CD4-positive, alpha-beta T cell treated with Interleukin-17A for 4 hours (primary cell): ENCODE data around the gene RPL18.
"Not testable (repeated sequence)": the region's sequence is repeated elsewhere in the genome, so short reads cannot be mapped to it uniquely, and the experiment has no call there.

ENCODE experiments used
- DNase-seq: peaks from one replicate; pipeline ENCODE4 v3.0.0-alpha.2; 2020; ENCODE audit warnings: mixed read lengths

Gene RPL18

GRCh38 chr19:48644355-48644754, 25.4 kb upstream of the RPL18 start:
- DNase-seq, result no peak

GRCh38 chr19:48642862-48643261, 23.9 kb upstream of the RPL18 start:
- DNase-seq, result no peak

- DNase-seq, result no peak
Observed at GRCh38 chr19:48641850-48642249, 22.9 kb upstream of the RPL18 start.

- DNase-seq, result peak; percentile 39
Observed at GRCh38 chr19:48639483-48640375, 20.8 kb upstream of the RPL18 start.

DNA sequence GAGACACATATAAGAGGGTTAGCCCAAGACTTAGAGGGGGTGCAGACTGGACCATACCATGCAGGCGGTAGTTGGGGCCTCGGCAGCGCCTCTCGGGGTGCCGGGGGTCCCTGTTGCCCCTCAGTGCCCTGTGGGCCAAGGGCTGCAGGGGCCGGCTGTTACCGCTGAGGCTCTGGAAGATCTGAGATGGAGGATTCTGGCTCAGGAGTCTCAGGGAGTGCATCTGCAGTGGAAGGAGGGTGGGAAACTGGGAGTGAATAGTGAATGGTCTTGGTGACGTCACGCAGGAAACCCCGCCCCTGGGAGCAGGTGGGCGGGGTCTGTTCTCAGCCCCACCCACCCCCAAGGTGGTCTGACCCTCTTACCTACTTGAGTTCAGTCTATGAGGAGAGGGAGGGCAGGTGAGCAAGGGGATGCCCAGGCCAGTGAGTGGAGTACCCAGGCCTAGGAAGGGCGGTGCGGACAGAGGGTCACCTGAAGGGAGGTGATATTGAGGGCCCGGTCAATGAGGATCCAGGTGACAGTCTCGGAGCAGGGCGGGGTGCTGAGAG, 19.9 kb upstream of the RPL18 start:
- DNase-seq, result peak; percentile 11

DNA sequence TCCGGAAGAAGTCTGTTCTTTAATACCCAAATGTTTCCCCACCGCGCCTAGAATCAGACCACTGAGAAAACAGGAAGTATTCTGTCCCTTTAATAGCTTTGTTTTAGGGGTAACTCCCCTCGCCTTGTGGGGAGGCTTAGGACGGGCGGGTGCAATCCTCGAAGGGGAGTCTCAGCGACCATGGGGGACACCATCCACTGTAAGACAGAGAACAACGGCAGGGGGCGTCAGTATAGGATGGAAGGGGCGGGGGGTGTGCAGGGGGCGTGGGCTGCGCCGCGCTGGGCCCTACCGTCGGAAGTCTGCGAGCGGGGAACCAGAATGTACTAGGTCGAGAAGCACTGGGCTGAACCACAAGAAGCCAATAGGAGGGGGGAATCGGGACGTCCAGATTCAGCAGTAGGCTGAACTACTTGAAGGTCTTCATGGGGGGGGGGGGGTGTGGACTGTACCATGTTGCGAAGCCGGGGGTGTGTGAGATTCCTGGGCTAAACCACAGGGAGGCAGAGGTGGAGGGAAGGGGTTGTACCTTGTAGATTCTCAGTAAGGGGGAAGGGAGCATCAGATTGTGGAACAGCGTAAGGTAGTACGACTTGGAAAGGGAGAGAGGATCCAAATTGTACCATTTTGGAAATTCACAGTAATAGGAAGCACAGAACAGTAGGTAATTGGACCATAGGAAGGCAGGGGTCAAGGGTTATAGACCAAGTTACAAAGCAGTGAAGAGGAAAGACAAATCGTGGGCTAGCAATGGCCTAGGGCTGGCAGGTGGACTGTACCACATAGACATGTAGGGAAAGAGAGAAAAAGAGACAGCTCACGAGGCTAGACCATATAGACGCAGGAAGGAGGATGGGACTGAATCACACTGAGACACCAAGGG, 19.2 kb upstream of the RPL18 start:
- DNase-seq, result peak; percentile 85

GRCh38 chr19:48637449-48637947, 18.5 kb upstream of the RPL18 start:
- DNase-seq, result peak; percentile 100

GRCh38 chr19:48636859-48637448, 18.0 kb upstream of the RPL18 start, which contains the start of gene DBP:
DBP (minus strand) TSS chr19:48637379; CDS start chr19:48636994, 385 bp downstream.
- DNase-seq, result peak; percentile 44

GRCh38 chr19:48635966-48636858, 17.2 kb upstream of the RPL18 start:
- peak; percentile 48 for DNase-seq

- peak; percentile 80 for DNase-seq
Observed at GRCh38 chr19:48635263-48635965, 16.4 kb upstream of the RPL18 start.

DNA sequence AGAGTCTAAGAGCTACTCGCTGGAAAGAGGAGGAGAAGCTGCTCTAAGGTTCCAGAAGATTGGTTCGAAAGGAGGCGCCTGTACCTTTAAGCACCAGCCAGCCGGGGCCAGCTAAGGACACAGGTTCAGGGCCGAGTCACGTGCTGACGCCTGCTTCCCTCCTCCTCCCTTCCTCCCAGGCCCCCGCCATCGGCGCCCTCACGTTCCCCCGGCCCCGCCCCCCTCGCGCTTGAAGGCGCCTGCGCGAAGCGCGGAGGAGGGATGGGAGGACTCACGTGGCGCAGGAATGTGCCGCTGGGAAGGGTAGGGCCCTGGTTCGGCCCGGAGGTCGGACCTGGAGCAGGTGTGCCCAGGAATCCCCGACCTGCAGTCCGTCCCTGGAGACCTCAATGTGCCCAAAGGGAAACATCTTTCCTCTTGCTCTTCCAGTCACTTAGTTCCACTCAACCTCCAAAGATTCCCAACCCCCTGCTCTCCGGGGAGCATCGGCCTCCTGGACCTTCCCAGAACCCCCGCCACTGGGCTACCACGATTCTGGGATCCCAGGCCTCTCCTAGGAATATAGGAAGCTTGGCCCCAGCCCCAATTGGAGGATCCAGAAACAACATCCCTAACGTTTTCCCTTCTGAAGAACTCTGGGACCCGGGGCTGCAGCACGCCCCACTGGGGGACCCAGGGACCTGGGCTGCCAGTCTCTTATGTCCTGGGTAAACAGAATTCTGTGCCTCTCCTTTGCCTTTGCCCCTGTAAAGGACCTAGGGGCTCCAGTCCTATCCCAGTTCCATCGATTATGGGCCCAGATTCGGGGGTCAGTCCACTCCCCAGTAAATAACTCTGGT, 15.7 kb upstream of the RPL18 start:
- DNase-seq, result peak; percentile 96

DNA sequence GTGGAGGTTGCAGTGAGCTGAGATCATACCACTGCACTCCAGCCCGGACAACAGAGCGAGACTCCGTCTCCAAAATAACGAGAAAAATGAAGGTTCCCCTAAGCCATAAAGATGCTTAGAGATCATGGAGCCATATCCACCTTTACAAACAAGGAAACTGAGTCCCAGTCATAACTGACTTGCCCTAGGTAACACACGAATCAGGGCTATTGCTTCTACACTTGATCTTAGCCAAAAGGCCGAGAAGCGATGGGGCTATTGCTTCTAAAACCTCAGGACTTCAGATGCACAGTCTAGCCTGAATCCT, 15.0 kb upstream of the RPL18 start:
- DNase-seq, result no peak

GRCh38 chr19:48633148-48634035, 14.4 kb upstream of the RPL18 start:
- no peak for DNase-seq

DNA sequence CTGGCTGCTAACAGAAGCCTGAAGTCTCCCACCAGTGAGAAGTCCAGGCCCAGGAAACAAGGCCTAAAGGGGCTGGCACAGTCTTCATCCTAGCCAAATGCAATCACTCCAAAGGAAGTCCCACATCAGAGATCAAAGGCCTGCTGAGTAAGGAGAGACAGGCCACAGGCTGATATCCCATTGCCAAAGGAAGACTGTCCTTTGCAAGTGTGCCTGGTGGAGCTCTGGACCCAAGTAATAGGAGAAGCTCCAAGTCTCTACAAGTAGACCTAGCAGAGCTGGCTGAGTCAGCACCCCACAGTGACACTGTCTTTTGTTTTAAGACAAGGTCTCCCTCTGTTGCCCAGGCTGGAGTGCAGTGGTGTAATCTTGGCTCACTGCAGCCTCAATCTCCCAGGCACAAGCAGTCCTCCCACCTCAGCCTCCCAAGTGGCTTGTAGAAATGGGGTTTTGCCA, 13.7 kb upstream of the RPL18 start:
- DNase-seq, result no peak

GRCh38 chr19:48632286-48632685, 13.3 kb upstream of the RPL18 start:
- not testable (repeated sequence) for DNase-seq

GRCh38 chr19:48631225-48631624, 12.2 kb upstream of the RPL18 start:
- DNase-seq, result no peak

GRCh38 chr19:48630296-48631063, 11.5 kb upstream of the RPL18 start:
- no peak for DNase-seq
